ENCODE data around the gene CFDP1. TPM values are rescaled to one million over a fixed set of nuclear protein-coding genes. Genes with fewer than 3 reads are reported as not detected.
A peak's percentile ranks its signal among the peaks of the same experiment; 100 is the strongest.
"Not testable (repeated sequence)": the region's sequence is repeated elsewhere in the genome, so short reads cannot be mapped to it uniquely, and the experiment has no call there.

Gene CFDP1
- total RNA-seq, 1 experiment from 2014 or later: 54.0 TPM

- DNase-seq (ENCODE audit: low spot score): no peak
Measured at GRCh38 chr16:75294773-75295459, 138.4 kb downstream of the CFDP1 start.

- DNase-seq (ENCODE audit: low spot score): no peak
Measured at GRCh38 chr16:75293772-75294171, 139.5 kb downstream of the CFDP1 start.

GRCh38 chr16:75293173-75293572 is 140.1 kb downstream of the CFDP1 start:
- no peak for DNase-seq (ENCODE audit: low spot score)

- no peak for DNase-seq (ENCODE audit: low spot score)
Measured at GRCh38 chr16:75292691-75293090, 140.6 kb downstream of the CFDP1 start.

- peak; percentile 95 for DNase-seq (ENCODE audit: low spot score)
Measured at GRCh38 chr16:75289189-75289588, 144.1 kb downstream of the CFDP1 start.

GRCh38 chr16:75288596-75289120 is 144.6 kb downstream of the CFDP1 start:
- no peak for DNase-seq (ENCODE audit: low spot score)

- peak; percentile 52 for DNase-seq (ENCODE audit: low spot score)
Measured at GRCh38 chr16:75288181-75288580, 145.1 kb downstream of the CFDP1 start.

GRCh38 chr16:75287708-75288107 is 145.6 kb downstream of the CFDP1 start:
- no peak for DNase-seq (ENCODE audit: low spot score)

- no peak for DNase-seq (ENCODE audit: low spot score)
Measured at GRCh38 chr16:75286389-75286788, 146.9 kb downstream of the CFDP1 start.

- peak; percentile 83 for DNase-seq (ENCODE audit: low spot score)
Measured at GRCh38 chr16:75282466-75283281, 150.6 kb downstream of the CFDP1 start.

GRCh38 chr16:75281826-75282225 is 151.5 kb downstream of the CFDP1 start:
- DNase-seq (ENCODE audit: low spot score): no peak

- not testable (repeated sequence) for DNase-seq (ENCODE audit: low spot score)
Measured at GRCh38 chr16:75281009-75281408, 152.3 kb downstream of the CFDP1 start.

GRCh38 chr16:75280331-75280804 is 152.9 kb downstream of the CFDP1 start:
- DNase-seq (ENCODE audit: low spot score): no peak

GRCh38 chr16:75279305-75279704 is 154.0 kb downstream of the CFDP1 start:
- DNase-seq (ENCODE audit: low spot score): no peak

GRCh38 chr16:75273054-75273925 is 160.0 kb downstream of the CFDP1 start:
- peak; percentile 73 for DNase-seq (ENCODE audit: low spot score)

GRCh38 chr16:75272629-75273028 is 160.7 kb downstream of the CFDP1 start:
- not testable (repeated sequence) for DNase-seq (ENCODE audit: low spot score)

- no peak for DNase-seq (ENCODE audit: low spot score)
Measured at GRCh38 chr16:75272097-75272551, 161.2 kb downstream of the CFDP1 start.

GRCh38 chr16:75271441-75272096 is 161.7 kb downstream of the CFDP1 start:
- DNase-seq (ENCODE audit: low spot score): no peak

GRCh38 chr16:75269358-75269757 is 163.9 kb downstream of the CFDP1 start:
- not testable (repeated sequence) for DNase-seq (ENCODE audit: low spot score)

GRCh38 chr16:75267631-75268264 is 165.6 kb downstream of the CFDP1 start:
- DNase-seq (ENCODE audit: low spot score): peak; percentile 91
